Measurements from ENCODE around the gene METTL15.

DNA sequence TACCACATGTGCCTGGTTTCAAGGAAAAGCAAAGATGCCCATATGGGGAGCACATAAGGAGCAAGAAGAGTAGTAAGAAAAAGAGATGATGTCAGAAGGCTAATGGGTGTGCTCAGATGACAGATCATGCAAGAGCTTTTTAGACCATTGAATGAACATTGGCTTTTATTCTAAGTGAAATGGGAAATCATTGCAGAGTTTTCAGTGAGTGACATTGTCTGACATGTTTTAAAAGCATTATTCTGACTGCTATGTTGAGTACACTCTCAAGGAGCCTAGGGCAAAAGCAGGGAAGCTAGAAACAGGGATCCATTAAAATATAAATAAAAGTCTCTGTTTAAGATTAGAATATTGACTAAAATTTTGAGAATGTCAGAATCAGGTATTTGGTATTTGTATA, 133.6 kb downstream of the METTL15 start:
- TF ChIP-seq, protein P1, sequence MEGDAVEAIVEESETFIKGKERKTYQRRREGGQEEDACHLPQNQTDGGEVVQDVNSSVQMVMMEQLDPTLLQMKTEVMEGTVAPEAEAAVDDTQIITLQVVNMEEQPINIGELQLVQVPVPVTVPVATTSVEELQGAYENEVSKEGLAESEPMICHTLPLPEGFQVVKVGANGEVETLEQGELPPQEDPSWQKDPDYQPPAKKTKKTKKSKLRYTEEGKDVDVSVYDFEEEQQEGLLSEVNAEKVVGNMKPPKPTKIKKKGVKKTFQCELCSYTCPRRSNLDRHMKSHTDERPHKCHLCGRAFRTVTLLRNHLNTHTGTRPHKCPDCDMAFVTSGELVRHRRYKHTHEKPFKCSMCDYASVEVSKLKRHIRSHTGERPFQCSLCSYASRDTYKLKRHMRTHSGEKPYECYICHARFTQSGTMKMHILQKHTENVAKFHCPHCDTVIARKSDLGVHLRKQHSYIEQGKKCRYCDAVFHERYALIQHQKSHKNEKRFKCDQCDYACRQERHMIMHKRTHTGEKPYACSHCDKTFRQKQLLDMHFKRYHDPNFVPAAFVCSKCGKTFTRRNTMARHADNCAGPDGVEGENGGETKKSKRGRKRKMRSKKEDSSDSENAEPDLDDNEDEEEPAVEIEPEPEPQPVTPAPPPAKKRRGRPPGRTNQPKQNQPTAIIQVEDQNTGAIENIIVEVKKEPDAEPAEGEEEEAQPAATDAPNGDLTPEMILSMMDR (IDR thresholded peaks at IDR 0.05; ENCODE audit: low read depth, low read length) = no peak
- TF ChIP-seq EZH2phosphoT487 (IDR thresholded peaks at IDR 0.05; ENCODE audit: low read depth) = no peak
